HG03565 (cell line): ENCODE data around the gene ACOT12.
"Not testable (repeated sequence)": the region's sequence is repeated elsewhere in the genome, so short reads cannot be mapped to it uniquely, and the experiment has no call there.

Source experiments
- ATAC-seq: cut with Tn5 transposase; IDR thresholded peaks from one replicate; pipeline ENCODE4 v1.9.1; 2021; ENCODE audit warnings: mild to moderate bottlenecking, moderate library complexity; ENCODE audit not compliant: unreplicated experiment

ACOT12 gene

GRCh38 chr5:81393783-81394718 is at the start of gene ACOT12:
ACOT12 (minus strand) TSS chr5:81394134; CDS start chr5:81394114, 20 bp downstream.
- ATAC-seq = no peak

GRCh38 chr5:81435023-81435422 is 41.1 kb upstream of the ACOT12 start:
- ATAC-seq = no peak

- ATAC-seq = no peak
Observed at GRCh38 chr5:81429985-81430384, 36.1 kb upstream of the ACOT12 start.

GRCh38 chr5:81429363-81429762 is 35.4 kb upstream of the ACOT12 start:
- no peak for ATAC-seq

GRCh38 chr5:81428861-81429260 is 34.9 kb upstream of the ACOT12 start:
- no peak for ATAC-seq

GRCh38 chr5:81428446-81428845 is 34.5 kb upstream of the ACOT12 start:
- ATAC-seq = no peak

GRCh38 chr5:81427566-81427965 is 33.6 kb upstream of the ACOT12 start:
- ATAC-seq = no peak

GRCh38 chr5:81426359-81427030 is 32.6 kb upstream of the ACOT12 start:
- no peak for ATAC-seq

GRCh38 chr5:81425569-81425968 is 31.6 kb upstream of the ACOT12 start:
- ATAC-seq = no peak

- no peak for ATAC-seq
Observed at GRCh38 chr5:81424728-81425127, 30.8 kb upstream of the ACOT12 start.

GRCh38 chr5:81422671-81423070 is 28.7 kb upstream of the ACOT12 start:
- ATAC-seq = no peak

GRCh38 chr5:81420039-81420667 is 26.2 kb upstream of the ACOT12 start:
- ATAC-seq = no peak

- ATAC-seq = no peak
Observed at GRCh38 chr5:81418606-81419005, 24.7 kb upstream of the ACOT12 start.

GRCh38 chr5:81417052-81417451 is 23.1 kb upstream of the ACOT12 start:
- no peak for ATAC-seq

GRCh38 chr5:81409896-81410295 is 16.0 kb upstream of the ACOT12 start:
- ATAC-seq = no peak

- ATAC-seq = no peak
Observed at GRCh38 chr5:81409361-81409760, 15.4 kb upstream of the ACOT12 start.

GRCh38 chr5:81408496-81408895 is 14.6 kb upstream of the ACOT12 start:
- ATAC-seq = no peak

GRCh38 chr5:81407811-81408210 is 13.9 kb upstream of the ACOT12 start:
- ATAC-seq = not testable (repeated sequence)

GRCh38 chr5:81405126-81405891 is 11.4 kb upstream of the ACOT12 start:
- ATAC-seq = no peak

GRCh38 chr5:81402192-81402930 is 8.4 kb upstream of the ACOT12 start:
- no peak for ATAC-seq
